K562 (cell line): Measurements from ENCODE around the gene VPS37D. TPM values are rescaled to one million over a fixed set of nuclear protein-coding genes. Genes with fewer than 3 reads are reported as not detected.

Experiments used
- CBX8 ChIP-seq: fragments of 200-600 bp; sonication (generic); IDR thresholded peaks from 2 replicates; pipeline ENCODE4 v1.6.1; 2012; ENCODE audit warnings: borderline replicate concordance, mixed run types, low read depth, mild to moderate bottlenecking, moderate library complexity, mixed read lengths, low read length, control low read depth, inconsistent platforms; ENCODE audit not compliant: poor library complexity, severe bottlenecking; ENCODE audit errors: extremely low read depth
- CEBPG ChIP-seq, 3 experiments: fragments of 200-800 bp in 1 of 3; sonication (Bioruptor generic) in 1 of 3; sonication (generic) in 1 of 3; formaldehyde crosslinking in 1 of 3; IDR thresholded peaks in 2 of 3; conservative IDR thresholded peaks in 1 of 3; 2 replicates each; pipeline versions ENCODE4 v1.6.1 to v1.8.0; 2016 to 2022; ENCODE audit warnings: missing compliant biosample characterization in 2 of 3, missing genetic modification characterization in 2 of 3, mild to moderate bottlenecking in 1 of 3, missing genetic modification reagents in 1 of 3
- CREB3 ChIP-seq: fragments of 450-650 bp; conservative IDR thresholded peaks from 2 replicates; pipeline ENCODE4 v1.6.1; 2016; ENCODE audit warnings: missing genetic modification characterization, low read depth, mild to moderate bottlenecking, missing compliant biosample characterization, moderate library complexity
- EP300 ChIP-seq: IDR thresholded peaks from 2 replicates; pipeline ENCODE4 v1.6.1; 2012; ENCODE audit warnings: low read length, improper control_type of control experiment
- ETV6 ChIP-seq, 3 experiments: fragments of 150-350 bp in 1 of 3; sonication (generic) in 1 of 3; formaldehyde crosslinking in 1 of 3; IDR thresholded peaks; 2 replicates each; pipeline versions ENCODE4 v1.6.1 to v1.8.0; 2014 to 2022; ENCODE audit warnings: borderline replicate concordance in 2 of 3, low read depth in 2 of 3, antibody characterized with exemption in 1 of 3, low read length in 1 of 3, mild to moderate bottlenecking in 1 of 3, missing genetic modification reagents in 1 of 3
- GABPB2 ChIP-seq: fragments of 250-450 bp; sonication (Bioruptor Pico); conservative IDR thresholded peaks from 2 replicates; pipeline ENCODE4 v1.5.1; 2021; ENCODE audit warnings: mild to moderate bottlenecking
- HNRNPL ChIP-seq: fragments of 200-400 bp; formaldehyde crosslinking; IDR thresholded peaks from 2 replicates; pipeline ENCODE4 v1.6.1; 2017; ENCODE audit warnings: low read depth, mild to moderate bottlenecking, low read length
- NCOR1 ChIP-seq: fragments of 450-650 bp; IDR thresholded peaks from 2 replicates; pipeline ENCODE4 v1.6.1; 2016; ENCODE audit warnings: mild to moderate bottlenecking, moderate library complexity
- NONO ChIP-seq, 2 experiments: fragments of 200-400 bp in 1 of 2; fragments of 450-650 bp in 1 of 2; formaldehyde crosslinking in 1 of 2; IDR thresholded peaks; 2 replicates each; pipeline ENCODE4 v1.6.1; 2017; ENCODE audit warnings: low read depth in 2 of 2, mild to moderate bottlenecking in 2 of 2, moderate library complexity in 2 of 2, low read length in 1 of 2
- OTX1 ChIP-seq: fragments of 450-650 bp; formaldehyde crosslinking; IDR thresholded peaks from 2 replicates; pipeline ENCODE4 v1.4.0; 2022; ENCODE audit warnings: mild to moderate bottlenecking
- PHF8 ChIP-seq: fragments of 200-600 bp; sonication (generic); IDR thresholded peaks from 2 replicates; pipeline ENCODE4 v1.6.1; 2012; ENCODE audit warnings: mixed run types, mild to moderate bottlenecking, inconsistent platforms, low read length, moderate library complexity, borderline replicate concordance
- POLR2B ChIP-seq: fragments of 450-650 bp; IDR thresholded peaks from 2 replicates; pipeline ENCODE4 v1.6.1; 2018; ENCODE audit warnings: low read depth; ENCODE audit not compliant: partially characterized antibody
- TAL1 ChIP-seq: fragments of 450-650 bp; IDR thresholded peaks from 2 replicates; pipeline ENCODE4 v1.6.1; 2016; ENCODE audit warnings: mild to moderate bottlenecking
- ZBTB26 ChIP-seq: fragments of 450-650 bp; formaldehyde crosslinking; IDR thresholded peaks from 2 replicates; pipeline ENCODE4 v1.4.0; 2022; ENCODE audit warnings: missing genetic modification characterization
- ZNF140 ChIP-seq: fragments of 250-450 bp; sonication (Bioruptor Pico); IDR thresholded peaks from 2 replicates; pipeline ENCODE4 v1.8.0; 2021; ENCODE audit warnings: moderate library complexity, mild to moderate bottlenecking, inconsistent platforms
- ZNF280A ChIP-seq: fragments of 450-650 bp; IDR thresholded peaks from 2 replicates; pipeline ENCODE4 v1.6.1; 2018; ENCODE audit warnings: mild to moderate bottlenecking, low read depth; ENCODE audit not compliant: partially characterized antibody
- ZNF41 ChIP-seq: fragments of 250-450 bp; sonication (Bioruptor Pico); conservative IDR thresholded peaks from 2 replicates; pipeline ENCODE4 v1.4.0; 2020; ENCODE audit warnings: mild to moderate bottlenecking
- ZNF449 ChIP-seq: fragments of 250-450 bp; sonication (Bioruptor Pico); IDR thresholded peaks from 2 replicates; pipeline ENCODE4 v1.8.0; 2022; ENCODE audit warnings: moderate library complexity, mild to moderate bottlenecking, inconsistent platforms
- ZNF766 ChIP-seq: fragments of 200-800 bp; sonication (Bioruptor generic); conservative IDR thresholded peaks from 2 replicates; pipeline ENCODE4 v1.6.1; 2016; ENCODE audit warnings: missing genetic modification characterization, missing compliant biosample characterization
- ZNF780A ChIP-seq: fragments of 250-450 bp; sonication (Bioruptor Pico); IDR thresholded peaks from 2 replicates; pipeline ENCODE4 v1.5.0; 2021; ENCODE audit warnings: mild to moderate bottlenecking
- ZSCAN32 ChIP-seq: fragments of 450-650 bp; formaldehyde crosslinking; IDR thresholded peaks from 2 replicates; pipeline ENCODE4 v1.4.0; 2020; ENCODE audit warnings: mild to moderate bottlenecking, moderate library complexity
- polyA plus RNA-seq, 8 experiments: library from polyadenylated mRNA; depleted of rRNA in 4 of 8; stranded (reverse) in 5 of 8; unstranded in 3 of 8; fragments of >200 nt; fragmentation: Nextera tagmentation in 2 of 8; fragmentation: Illumina TruSeq in 1 of 8; extraction: Ambion mirVana in 2 of 8; extraction: Trizol in 1 of 8; gene quantifications; 2 replicates each; pipeline versions ENCODE4 v1.2.1 to v1.2.3, GENCODE V29; 2011 to 2014; ENCODE audit warnings: inconsistent platforms in 1 of 8, missing spikeins in 1 of 8
- total RNA-seq, 7 experiments: library from RNA; depleted of rRNA in 6 of 7; stranded (reverse); fragments of >200 nt in 6 of 7; fragmentation: Illumina TruSeq in 2 of 7; extraction: Trizol in 2 of 7; gene quantifications; 2 replicates each; pipeline versions ENCODE4 v1.2.1 to v1.2.3, GENCODE V29; 2011 to 2021; ENCODE audit warnings: low replicate concordance in 1 of 7

Gene VPS37D
- total and polyA plus RNA-seq, 9 of the 15 experiments (the other 6 are each of a cell fraction or from before 2014, with no cell fraction given), result 0.25 to 2.3 (median 1.0) TPM; not detected in 3

- peak in 1 of 2 experiments; percentile 82; a peak in 2 of 4 replicates for TF ChIP-seq NONO (IDR thresholded peaks at IDR 0.05; ENCODE audit: low read depth in 2 of 2, low read length in 1 of 2)
- TF ChIP-seq ZNF280A, result no peak
- TF ChIP-seq CEBPG (CRISPR knock-in tag; IDR thresholded peaks at IDR 0.05), result no peak
- no peak for TF ChIP-seq CEBPG (tag; conservative IDR thresholded peaks at IDR 0.05 in 1 of 2, IDR thresholded peaks at IDR 0.05 in 1 of 2)
- no peak for TF ChIP-seq ETV6 (IDR thresholded peaks at IDR 0.05; ENCODE audit: borderline replicate concordance in 1 of 2, low read depth in 2 of 2, low read length in 1 of 2)
- TF ChIP-seq ETV6 (CRISPR knock-in tag; IDR thresholded peaks at IDR 0.05; ENCODE audit: borderline replicate concordance), result no peak
- TF ChIP-seq NCOR1, result no peak
- TF ChIP-seq TAL1, result no peak
- TF ChIP-seq EP300, result no peak
- TF ChIP-seq ZSCAN32 (CRISPR knock-in tag), result no peak
- TF ChIP-seq ZNF140, result no peak
- TF ChIP-seq CREB3 (tag), result no peak
- TF ChIP-seq ZBTB26 (CRISPR knock-in tag), result no peak
- TF ChIP-seq POLR2B, result no peak
- TF ChIP-seq ZNF449, result no peak
- TF ChIP-seq ZNF766, result no peak
- TF ChIP-seq HNRNPL, result no peak
- no peak for TF ChIP-seq CBX8
- TF ChIP-seq PHF8, result peak; percentile 78; the same call in 1 of the 2 replicates
- no peak for TF ChIP-seq OTX1 (CRISPR knock-in tag)
- no peak for TF ChIP-seq ZNF41
- no peak for TF ChIP-seq ZNF780A
- no peak for TF ChIP-seq GABPB2 (CRISPR knock-in tag)
These were observed 51.5 kb downstream of the VPS37D start, which contains the start of gene STX1A (continued) for GRCh38 chr7:73718905-73719805.
